Measurements from ENCODE around the gene TP53. TPM values are rescaled to one million over a fixed set of nuclear protein-coding genes. Genes with fewer than 3 reads are reported as not detected.
"Not testable (repeated sequence)": the region's sequence is repeated elsewhere in the genome, so short reads cannot be mapped to it uniquely, and the experiment has no call there.

TP53 gene
- total RNA-seq, 6 experiments from 2014 or later, result 68.1 to 84.3 (median 75.4) TPM

GRCh38 chr17:7631398-7632380 lies 55.6 kb downstream of the TP53 start:
- Mint-ChIP-seq H3K27me3 (ENCODE audit: insufficient read depth) (peaks cover 4% of the 10 kb centered on the region), H3K4me3 (no peak overlapping the region), H3K27ac (no peak overlapping the region), H3K4me1 (ENCODE audit: low read depth) (peaks cover 4% of the 10 kb centered on the region; the same call in 1 of the 2 replicates), H3K9me3 (no peaks in the 10 kb centered on the region), H3K36me3 (ENCODE audit: low read depth) (no peaks in the 10 kb centered on the region)
- no peak for DNase-seq
- TF ChIP-seq, protein P1, sequence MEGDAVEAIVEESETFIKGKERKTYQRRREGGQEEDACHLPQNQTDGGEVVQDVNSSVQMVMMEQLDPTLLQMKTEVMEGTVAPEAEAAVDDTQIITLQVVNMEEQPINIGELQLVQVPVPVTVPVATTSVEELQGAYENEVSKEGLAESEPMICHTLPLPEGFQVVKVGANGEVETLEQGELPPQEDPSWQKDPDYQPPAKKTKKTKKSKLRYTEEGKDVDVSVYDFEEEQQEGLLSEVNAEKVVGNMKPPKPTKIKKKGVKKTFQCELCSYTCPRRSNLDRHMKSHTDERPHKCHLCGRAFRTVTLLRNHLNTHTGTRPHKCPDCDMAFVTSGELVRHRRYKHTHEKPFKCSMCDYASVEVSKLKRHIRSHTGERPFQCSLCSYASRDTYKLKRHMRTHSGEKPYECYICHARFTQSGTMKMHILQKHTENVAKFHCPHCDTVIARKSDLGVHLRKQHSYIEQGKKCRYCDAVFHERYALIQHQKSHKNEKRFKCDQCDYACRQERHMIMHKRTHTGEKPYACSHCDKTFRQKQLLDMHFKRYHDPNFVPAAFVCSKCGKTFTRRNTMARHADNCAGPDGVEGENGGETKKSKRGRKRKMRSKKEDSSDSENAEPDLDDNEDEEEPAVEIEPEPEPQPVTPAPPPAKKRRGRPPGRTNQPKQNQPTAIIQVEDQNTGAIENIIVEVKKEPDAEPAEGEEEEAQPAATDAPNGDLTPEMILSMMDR (IDR thresholded peaks at IDR 0.05), result no peak

DNA sequence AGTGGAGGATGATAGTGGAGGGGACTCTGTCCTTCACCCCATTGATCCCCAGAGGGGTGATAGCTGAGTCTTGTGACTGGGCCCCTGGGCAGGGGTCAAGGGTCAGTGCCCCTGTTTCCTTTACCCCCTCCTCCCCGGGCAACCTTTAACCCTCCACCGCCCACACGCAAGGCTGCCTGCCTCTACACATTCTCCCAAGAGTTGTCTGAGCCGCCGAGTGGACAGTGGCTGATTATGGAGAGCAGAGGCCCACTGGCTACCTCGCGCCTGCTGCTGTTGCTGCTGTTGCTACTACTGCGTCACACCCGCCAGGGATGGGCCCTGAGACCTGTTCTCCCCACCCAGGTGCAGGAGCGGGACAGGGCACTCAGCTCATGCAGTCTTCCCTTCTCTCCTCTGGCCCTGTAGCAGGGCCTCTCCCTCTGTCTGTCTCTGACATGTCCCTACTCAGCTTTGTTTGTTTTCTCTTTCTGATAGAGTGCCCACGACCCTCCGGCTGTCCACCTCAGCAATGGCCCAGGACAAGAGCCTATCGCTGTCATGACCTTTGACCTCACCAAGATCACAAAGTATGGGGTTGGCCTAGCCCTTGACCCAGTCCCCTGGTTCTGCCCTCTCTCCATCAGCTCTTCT lies 57.2 kb downstream of the TP53 start, which contains the start of gene SHBG:
Gene SHBG (plus strand): TSS at position 197 of the 633 bp plus-strand sequence. CDS start 38 bp downstream, at position 235.
- H3K36me3 Mint-ChIP-seq (ENCODE audit: low read depth), result peaks cover 4% of the 10 kb centered on the region; the same call in 1 of the 2 replicates
- H3K4me1 Mint-ChIP-seq (ENCODE audit: low read depth), result peaks cover 10% of the 10 kb centered on the region; the same call in 1 of the 2 replicates
- no peaks in the 10 kb centered on the region; the same call in 1 of the 2 replicates for H3K27me3 Mint-ChIP-seq (ENCODE audit: insufficient read depth)
- DNase-seq, result no peak
- no peak within 1 kb of the TSS for H3K27ac Mint-ChIP-seq
- TF ChIP-seq, protein P1 (IDR thresholded peaks at IDR 0.05), result no peak
- H3K9me3 Mint-ChIP-seq, result no peaks in the 10 kb centered on the region
- H3K4me3 Mint-ChIP-seq, result no peak within 1 kb of the TSS

DNA sequence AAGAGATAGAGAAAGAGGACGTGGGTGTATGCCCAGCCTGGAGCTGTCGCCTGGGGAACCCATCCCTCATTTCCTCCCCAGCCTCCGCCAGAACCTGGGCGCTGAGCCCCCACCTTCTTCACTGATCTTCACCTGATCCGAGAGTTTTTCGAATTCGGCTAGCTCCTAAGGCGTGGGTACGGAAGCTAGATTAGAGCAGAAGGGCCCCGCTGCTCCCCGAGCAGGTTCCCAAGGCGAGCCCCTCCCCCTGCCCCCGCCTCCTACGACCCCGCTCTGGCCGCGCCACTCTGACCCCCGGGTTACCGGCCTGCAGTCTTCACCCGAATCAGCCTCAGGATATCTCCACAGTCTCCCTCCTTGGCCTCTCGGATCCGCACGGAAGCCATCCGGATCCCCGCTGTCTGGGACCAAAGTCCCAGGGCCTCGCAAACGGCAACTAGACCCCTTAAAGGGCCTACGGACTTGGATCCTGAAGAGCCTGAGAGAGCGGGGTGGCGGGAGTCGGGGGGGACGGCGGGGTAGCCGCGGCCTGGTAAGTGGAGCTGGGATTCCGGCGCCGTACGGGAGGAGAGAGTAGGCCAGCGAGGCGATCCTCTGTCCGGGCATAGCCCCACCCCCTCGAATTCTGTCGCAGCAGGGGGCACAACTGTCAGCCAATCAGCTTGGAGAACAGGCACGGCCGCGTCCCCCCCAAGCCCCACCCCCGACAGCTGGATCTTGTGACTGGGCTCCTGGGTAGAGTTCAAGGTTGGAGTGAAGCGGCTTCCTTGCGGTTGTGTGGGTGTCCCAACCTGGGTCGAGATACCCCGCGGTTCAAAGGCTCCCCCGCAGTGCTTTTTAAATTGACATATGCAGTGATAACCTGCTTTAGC lies 59.8 kb downstream of the TP53 start, which contains the start of gene SAT2:
Gene SAT2 (minus strand): TSS at position 572 of the 872 bp plus-strand sequence. CDS start 186 bp downstream, at position 386.
- Mint-ChIP-seq H3K36me3 (ENCODE audit: low read depth) (peaks cover 4% of the 10 kb centered on the region; the same call in 1 of the 2 replicates), H3K4me3 (peak within 1 kb of the TSS; percentile 91), H3K27me3 (ENCODE audit: insufficient read depth) (peaks cover 3% of the 10 kb centered on the region), H3K9me3 (no peaks in the 10 kb centered on the region), H3K4me1 (ENCODE audit: low read depth) (peaks cover 10% of the 10 kb centered on the region; the same call in 1 of the 2 replicates), H3K27ac (peak within 1 kb of the TSS; percentile 82)
- DNase-seq, result peak; percentile 85
- TF ChIP-seq, protein P1 (IDR thresholded peaks at IDR 0.05), result no peak

DNA sequence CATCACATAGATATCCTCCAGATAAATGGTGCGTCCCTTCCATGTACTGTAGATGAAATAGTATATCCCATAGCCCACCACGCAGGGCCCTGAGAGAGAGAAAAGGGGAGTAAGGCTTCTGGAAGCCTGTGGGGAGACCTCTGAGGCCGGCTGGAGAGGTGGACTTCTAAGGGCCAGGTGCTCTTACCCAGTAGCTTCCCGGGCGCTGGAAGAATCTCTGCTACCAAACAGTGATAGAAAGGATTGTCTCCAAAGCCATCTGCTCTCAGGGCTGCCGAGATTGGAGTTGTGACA lies 60.4 kb downstream of the TP53 start:
- peaks cover 4% of the 10 kb centered on the region; the same call in 1 of the 2 replicates for H3K36me3 Mint-ChIP-seq (ENCODE audit: low read depth)
- H3K27ac Mint-ChIP-seq, result peak overlapping the region; percentile 82
- peaks cover 3% of the 10 kb centered on the region for H3K27me3 Mint-ChIP-seq (ENCODE audit: insufficient read depth)
- peaks cover 10% of the 10 kb centered on the region; the same call in 1 of the 2 replicates for H3K4me1 Mint-ChIP-seq (ENCODE audit: low read depth)
- DNase-seq, result no peak
- peak overlapping the region; percentile 91 for H3K4me3 Mint-ChIP-seq
- TF ChIP-seq, protein P1 (IDR thresholded peaks at IDR 0.05), result no peak
- no peaks in the 10 kb centered on the region for H3K9me3 Mint-ChIP-seq

DNA sequence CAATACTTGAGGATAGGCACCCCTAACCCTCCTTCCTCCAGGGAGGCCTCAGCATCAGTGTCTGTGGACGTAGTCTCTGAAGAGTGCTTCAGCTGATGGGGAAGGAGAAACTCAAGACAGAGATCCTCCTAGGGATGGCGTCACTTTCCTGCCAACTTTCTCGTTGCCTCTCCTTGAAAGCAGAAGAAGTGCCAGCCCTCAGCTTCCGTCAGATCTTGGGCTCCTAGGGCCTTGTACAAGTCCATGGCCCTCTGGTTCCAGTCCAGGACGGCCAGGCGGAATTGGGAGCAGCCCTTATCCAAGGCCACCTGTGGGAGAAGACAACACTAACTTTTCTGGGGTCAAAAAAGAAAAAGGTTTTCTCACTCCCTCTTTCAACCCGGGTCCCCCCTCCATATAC lies 61.0 kb downstream of the TP53 start:
- DNase-seq, result no peak
- Mint-ChIP-seq H3K9me3 (no peaks in the 10 kb centered on the region), H3K27me3 (ENCODE audit: insufficient read depth) (peaks cover 3% of the 10 kb centered on the region), H3K4me1 (ENCODE audit: low read depth) (peaks cover 10% of the 10 kb centered on the region; the same call in 1 of the 2 replicates), H3K36me3 (ENCODE audit: low read depth) (peaks cover 4% of the 10 kb centered on the region; the same call in 1 of the 2 replicates), H3K27ac (no peak overlapping the region), H3K4me3 (peak overlapping the region; percentile 91)
- TF ChIP-seq, protein P1 (IDR thresholded peaks at IDR 0.05), result no peak

- not testable (repeated sequence) for H3K27ac Mint-ChIP-seq
Observed at GRCh38 chr17:7625749-7626148, 61.5 kb downstream of the TP53 start.

More at GRCh38 chr17:7625749-7626148, 61.5 kb downstream of the TP53 start:
- H3K27me3 Mint-ChIP-seq (ENCODE audit: insufficient read depth); H3K4me3 Mint-ChIP-seq; DNase-seq; H3K36me3 Mint-ChIP-seq (ENCODE audit: low read depth); H3K9me3 Mint-ChIP-seq: not testable (repeated sequence)
- peaks cover 10% of the 10 kb centered on the region; the same call in 1 of the 2 replicates for H3K4me1 Mint-ChIP-seq (ENCODE audit: low read depth)
